G401.6 (cell line): ENCODE results near the gene PYY.
"Not testable (repeated sequence)": the region's sequence is repeated elsewhere in the genome, so short reads cannot be mapped to it uniquely, and the experiment has no call there.

Source experiments
- FAIRE-seq: peaks from 2 replicates; lab custom pipeline; 2012; peaks lifted over from hg19 to GRCh38; lab: Jason Lieb, UNC

The PYY gene

DNA sequence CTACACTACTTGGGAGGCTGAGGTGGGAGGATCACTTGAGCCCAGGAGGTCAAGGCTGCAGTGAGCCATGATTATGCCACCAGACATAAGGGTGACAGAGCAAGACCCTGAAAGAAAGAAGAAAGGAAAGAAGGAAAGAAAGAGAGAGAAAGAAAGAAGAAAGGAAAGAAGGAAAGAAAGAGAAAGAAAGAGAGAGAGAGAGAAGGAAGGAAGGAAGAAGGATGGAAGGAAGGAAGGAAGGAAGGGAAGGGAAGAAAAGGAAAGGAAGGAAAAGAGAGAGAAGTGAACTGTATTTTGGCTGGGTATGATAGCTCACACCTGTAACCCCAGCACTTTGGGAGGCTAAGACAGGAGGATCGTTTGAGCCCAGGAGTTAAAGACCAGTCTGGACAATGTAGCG is 24.3 kb upstream of the PYY start:
- no peak for FAIRE-seq

DNA sequence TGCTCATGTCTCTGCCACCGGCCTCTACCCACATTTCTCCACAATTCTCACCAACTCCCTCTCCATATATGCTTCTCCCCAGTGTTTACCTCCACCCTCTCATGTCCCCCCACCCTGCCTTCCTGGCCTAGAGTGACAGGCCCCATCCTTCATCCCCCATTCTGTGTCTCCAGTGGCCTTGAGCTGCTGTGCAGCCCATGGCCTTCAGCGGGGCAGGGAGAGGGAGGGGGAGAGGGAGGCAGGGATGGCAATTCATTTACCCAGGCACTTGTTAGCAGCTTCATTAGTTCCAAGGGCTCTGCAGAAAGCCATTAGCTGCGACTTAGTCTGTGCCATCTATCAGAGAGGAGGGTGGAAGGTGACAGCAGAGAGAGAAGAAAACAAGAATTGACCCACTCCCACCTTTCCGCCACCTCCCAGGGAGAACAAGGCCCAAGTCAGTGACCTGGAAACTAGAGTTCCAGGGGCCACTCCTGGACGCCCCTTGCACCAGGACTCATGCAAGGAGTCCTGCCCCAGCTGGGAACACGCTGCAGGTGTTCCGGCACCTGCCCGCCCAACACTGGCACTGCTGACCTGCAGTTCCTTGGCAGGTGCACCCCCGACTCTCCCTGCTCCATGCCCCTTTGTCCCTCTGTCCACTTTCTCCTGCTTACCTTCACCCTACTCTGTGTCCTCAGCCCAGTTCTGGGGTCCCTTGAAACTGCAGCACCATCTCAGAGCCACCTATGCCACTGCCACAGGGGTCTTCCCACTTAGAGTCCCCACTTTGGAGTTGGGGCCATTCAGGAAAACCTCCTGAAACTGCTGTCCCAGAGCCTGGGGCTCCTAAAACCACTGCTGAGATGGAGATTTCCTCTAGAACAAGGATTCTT is 23.5 kb upstream of the PYY start:
- FAIRE-seq: no peak

DNA sequence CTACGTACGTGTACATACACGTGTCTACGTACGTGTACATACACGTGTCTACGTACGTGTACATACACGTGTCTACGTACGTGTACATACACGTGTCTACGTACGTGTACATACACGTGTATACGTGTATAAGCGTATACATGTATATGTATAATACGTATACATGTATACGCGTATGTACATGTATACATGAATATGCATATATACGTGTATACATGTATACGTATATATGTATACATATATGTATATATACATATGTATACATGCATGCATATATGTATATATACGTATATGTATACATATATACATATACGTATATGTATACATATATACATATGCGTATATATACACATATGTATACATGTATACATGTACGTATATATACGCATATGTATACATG is 22.2 kb upstream of the PYY start:
- no peak for FAIRE-seq

DNA sequence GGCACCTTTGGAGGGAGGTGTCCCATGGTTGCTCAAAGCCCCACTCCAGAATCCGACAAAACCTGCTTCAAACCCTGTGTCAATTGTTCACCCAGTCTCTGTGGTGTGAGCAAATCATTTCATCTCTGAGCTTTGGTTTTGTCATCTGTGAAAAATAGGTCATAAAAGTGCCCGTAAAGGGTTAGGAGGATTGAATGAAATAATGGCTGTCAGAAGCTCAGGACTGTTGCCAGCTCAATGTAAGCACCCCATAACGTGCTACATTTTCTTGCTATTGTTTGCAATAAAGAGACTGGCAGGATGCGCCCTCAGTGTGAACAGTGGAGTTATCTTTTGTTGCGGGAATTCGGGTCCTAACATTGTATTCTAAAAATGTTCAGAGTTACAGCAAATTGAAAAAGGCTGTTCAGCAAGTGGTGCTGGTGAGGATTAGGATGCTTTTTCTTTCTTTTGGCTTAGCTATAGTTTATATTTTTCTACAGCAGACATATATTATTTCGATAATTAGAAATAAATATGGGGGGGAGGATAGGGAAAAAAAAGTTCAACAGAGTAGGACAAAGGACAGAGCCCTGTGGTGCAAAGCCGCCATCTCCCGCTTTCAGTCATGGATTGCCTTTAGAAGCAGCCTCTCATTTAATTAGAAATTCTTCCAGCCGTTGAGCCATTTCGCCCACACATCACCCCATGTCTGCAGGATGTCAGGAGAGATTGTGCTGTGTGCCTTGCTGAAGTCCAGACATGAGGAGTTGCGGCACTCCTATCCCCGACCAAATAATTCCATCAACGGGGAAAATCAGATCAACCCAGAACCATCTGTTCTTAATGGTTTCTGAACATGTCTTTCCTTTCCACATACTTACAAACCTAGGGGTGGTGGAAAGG is 20.9 kb upstream of the PYY start:
- no peak for FAIRE-seq

DNA sequence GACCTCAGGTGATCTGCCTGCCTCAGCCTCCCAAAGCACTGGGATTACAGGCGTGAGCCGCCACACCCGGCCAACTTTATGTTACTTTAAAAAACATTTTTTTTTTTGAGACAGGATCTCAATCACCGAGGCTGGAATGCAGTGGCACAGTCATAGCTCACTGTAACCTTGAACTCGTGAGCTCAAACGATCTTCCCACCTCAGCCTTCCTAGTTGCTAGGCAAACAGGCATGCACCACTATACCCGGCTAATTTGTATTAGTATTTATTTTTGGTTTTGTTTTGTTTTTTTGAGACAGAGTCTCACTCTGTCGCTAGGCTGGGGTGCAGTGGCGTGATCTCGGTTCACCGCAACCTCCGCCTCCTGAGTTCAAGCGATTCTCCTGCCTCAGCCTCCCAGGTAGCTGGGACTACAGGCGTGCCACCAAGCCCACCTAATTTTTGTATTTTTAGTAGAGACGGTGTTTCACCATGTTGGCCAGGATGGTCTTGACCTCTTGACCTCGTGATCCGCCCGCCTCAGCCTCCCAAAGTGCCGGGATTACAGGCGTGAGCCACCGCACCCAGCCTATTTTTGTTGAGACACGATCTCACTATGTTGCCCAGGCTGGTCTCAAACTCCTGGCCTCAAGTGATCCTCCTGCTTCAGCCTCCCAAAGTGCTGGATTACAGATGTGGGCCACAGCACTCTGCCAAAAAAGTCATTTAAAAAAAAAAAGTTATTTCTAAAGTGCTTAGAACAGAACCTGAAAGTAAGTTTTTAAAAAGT is 18.9 kb upstream of the PYY start:
- FAIRE-seq: not testable (repeated sequence)

DNA sequence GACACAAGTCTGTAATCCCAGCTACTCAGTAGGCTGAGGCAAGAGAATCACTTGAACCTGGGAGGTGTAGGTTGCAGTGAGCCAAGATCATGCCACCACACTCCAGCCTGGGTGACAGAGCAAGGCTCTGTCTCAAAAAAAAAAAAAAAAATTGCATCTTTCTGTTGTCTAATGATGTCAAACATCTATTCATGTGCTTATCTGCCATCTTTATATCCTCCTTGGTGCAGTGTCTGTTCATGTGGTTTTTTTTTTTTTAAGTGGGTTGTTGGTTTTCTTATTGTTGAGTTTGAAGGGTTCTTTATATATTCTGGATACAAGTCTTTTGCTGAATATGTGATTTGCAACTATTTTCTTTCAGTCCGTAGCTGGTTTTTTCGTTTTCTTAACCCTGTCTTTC is 17.7 kb upstream of the PYY start:
- FAIRE-seq: not testable (repeated sequence)

DNA sequence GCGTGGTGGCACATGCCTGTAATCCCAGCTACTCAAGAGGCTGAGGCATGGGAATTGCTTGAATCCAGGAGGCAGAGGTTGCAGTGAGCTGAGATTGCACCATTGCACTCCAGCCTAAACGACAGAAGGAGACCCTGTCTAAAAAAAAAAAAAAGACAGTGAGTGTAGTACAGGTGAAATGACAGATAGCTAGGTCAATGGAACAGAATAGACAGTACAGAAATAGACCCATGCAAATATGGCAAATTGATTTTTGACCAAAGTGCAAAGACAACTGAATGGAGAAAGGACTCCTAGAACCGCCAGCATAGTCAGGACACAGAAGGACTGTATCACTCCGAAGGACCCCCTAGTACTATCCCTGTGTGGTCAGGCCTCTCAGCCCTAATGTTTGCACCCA is 16.6 kb upstream of the PYY start:
- FAIRE-seq: no peak

DNA sequence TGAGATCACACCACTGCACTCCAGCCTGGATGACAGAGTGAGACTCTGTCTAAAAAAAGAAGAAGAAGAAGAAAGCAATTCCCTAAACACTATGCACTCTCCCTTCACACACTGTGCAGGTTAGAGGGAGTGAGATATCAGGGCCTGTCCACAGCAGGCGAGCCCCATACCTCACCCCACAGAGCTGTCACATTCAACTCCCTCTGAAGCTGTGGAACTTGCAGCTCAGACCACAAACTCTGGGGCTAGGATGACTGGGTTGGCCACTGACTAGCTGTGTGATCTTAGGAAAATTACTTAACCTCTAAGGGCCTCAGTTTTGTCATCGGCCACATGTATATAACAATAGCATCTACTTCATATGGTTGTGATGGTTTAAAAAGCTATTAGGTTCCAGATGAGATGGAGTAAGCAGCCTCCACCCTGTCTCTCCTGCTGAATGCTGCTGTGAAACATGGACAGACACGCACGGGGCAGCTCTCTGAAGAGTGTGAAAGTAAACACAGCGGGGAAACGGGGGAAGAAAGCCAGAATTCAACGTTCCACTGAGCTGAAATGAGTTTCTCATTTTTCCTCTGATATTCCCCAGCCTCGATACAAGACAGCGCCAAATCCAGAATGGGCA is 13.6 kb upstream of the PYY start:
- FAIRE-seq: no peak

DNA sequence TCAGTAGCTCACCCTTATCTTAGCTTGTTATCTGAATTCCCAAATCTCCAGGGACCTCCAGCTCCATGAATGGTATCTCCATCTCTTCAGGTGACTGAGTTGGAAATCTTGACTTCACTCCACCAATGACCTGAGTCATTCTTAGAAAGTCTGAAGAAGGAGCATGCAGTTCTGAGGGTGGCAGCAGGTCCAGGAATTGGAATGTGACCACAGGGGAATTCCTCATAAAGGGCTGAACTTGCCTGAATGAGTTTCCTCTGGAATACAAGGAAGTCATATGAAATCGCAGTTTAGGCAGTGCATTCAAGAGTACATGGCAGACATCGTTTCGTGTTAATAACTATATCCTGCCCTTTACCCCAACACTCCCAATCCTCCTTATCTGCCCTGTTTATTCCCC is 12.5 kb upstream of the PYY start:
- FAIRE-seq: no peak

DNA sequence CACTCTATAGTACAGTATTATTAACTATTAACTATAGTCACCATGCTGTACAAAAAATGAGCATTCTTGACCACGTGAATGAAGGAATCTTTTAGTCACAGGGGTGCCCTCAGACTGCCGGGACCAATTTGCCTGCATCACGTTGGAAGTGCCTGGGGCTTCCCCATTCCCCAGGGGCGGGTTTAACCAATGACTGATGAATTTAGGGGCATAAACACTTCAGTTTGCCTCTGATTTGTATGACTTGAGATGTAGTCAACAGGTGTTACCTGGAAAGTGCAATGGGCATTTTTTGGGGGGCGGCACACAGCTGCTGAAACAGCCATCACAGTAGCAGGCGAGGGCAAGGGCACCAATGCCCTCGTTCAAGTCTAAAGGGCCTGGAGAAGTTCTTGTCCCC is 8.7 kb upstream of the PYY start:
- FAIRE-seq: no peak

DNA sequence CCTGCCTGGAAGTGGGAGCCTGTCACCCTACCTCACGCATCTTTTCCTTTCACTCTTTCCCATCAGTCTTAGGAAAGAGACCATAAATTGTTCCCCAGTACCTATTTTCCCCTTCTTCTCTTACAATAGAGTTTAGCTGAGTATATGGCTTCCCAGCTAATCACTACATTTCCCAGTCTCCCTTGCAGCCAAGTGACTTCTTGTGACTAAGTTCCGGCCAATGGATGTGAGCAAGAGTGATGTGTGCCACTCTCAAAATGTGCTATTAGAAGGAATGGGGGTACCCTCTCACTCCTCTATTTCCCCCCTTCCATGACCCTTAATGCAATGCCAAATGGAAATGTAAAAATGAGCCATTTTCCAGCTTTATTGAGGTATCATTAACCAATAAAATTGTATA is 8.2 kb upstream of the PYY start:
- FAIRE-seq: no peak

DNA sequence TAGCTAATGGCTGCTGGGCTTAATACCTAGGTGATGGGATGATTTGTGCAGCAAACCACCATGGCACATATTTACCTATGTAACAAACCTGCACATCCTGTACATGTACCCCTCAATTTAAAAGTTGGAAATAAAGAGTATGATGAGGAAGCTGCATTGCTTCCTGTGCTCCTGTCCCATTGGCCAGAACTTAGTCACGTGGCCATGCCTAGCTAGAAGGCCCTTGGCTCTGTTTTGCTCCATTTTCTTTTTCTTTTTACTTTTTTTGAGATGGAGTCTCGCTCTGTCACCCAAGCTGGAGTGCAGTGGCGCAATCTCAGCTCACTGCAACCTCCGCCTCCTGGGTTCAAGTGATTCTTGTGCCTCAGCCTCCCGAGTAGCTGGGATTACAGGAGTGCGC is 7.6 kb upstream of the PYY start:
- not testable (repeated sequence) for FAIRE-seq

DNA sequence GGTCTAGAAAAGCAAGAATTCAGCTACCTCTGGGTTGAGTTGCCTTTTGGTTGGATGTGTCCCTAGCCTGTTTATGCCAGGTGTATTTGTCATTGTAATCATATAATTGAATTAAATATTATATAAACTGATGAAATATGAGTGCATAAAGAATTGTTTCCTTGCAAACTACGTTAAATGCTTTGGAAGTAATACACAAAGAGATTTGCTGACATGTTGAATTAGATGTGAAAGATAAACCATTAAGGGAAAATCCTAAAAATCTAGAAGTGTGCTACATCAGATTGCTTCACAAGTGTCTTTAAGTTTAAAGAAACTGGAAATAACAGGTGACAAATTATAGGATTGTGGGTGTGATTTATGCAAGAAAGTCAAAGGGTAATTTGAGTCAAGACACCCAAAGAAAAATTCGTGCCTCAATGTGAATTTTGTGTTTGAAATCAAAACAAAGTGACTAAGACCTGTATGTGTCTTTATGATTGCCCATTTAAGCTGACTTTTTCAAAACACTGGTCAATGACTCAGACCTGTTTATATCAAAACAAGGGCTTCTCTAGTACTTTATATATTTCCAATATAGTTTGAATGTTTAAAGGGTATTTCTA is 5.1 kb upstream of the PYY start:
- FAIRE-seq: no peak

DNA sequence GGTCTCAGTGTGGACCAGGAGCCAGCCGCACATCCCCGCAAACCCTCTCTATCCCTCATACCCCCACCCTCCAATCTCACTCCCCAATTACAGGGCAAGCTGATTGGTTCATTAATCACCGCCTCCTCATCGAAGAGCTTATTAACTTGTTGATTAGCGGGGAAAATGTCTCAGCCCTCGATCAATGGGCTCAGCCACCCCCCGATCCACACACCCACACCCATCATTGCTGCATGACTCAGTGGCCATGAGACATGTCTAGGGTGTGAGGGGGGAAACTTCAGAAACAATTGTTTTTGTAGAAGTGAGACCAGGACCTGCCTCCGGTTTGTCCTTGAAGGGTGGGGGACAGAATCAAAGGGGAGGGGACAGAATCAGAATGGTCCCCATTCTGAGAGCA is 2.5 kb upstream of the PYY start:
- no peak for FAIRE-seq

DNA sequence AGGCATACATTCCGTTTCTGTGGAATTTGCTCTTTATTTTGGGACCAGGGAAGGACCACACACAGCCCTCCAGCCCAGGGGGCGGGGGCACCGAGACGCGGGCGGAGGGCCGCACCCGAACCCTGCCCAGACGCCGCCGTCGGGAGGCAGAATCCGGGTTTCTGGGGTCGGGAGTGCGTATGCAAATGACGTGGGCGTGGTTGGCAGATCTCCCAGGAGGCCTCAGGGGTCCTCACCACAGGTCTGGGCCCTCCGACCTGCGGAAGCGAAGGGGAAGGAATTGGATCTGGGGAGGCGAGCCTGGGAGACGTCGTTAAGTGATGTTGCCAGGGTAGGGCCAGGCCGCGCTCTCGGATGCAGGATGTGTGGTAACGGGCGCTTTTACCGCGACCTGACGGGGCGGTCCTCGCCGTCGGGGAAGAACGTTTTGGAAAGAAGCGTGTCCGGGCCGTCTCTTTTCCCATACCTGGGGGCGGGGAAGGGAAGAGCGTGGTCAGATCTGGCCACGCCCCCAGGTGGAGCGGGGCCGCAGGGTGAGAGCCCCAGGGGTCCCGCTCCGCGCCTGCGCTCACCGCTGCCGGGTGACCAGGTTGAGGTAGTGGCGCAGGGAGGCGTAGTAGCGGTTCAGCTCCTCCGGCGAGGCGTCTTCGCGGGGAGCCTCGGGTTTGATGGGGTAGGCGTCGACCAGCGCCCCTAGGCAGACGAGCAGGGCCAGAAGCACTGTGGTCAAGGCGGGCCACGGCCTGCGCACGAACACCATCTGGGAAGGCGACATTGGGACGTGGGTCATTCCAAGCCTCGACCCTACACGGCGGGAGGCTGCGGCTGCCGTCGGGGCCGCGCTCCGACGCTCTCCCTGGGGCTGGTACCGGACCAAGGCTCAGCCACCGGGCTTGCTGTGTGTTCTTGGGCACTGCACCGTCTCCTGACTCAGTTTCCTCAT is 745 bp downstream of the PYY start:
- FAIRE-seq: no peak

DNA sequence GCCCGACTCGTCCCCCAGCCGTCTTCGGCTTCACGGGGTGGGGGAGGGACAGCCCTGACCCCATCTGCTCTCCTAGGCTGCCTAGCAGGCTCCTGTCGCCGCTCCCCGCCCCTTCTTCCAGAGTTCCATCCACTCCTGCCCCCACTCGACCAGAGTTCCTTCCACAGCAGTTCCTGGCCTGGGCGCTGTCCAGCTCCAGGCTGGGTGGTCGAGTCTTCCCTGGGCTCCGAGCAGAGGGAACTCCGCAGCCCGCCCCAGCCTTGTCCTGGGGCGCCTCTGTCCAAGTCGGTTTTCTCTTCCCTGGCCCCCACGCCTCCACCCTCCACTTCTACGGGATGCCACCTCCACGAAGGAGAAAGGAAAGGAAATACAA is 1.4 kb downstream of the PYY start:
- no peak for FAIRE-seq

DNA sequence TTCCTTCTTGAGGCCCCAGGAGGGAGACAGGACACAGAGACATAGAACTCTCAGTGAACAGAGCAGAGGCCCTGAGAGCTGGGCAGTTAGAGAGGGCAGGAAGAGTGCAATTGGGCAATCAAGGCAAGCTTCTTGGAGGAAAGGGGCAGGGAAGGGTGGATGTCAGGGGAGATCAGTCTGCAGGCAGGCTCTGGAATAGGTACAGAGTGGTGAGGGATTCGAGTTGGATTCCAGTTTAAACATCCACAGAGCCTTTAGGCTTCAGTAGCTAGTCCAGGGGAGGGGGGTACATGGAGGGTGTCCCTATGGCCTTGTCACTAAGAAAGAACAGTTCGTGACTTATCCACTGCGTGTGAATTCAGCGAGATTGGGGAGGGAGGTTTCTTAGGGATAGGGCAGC is 2.0 kb downstream of the PYY start:
- no peak for FAIRE-seq

DNA sequence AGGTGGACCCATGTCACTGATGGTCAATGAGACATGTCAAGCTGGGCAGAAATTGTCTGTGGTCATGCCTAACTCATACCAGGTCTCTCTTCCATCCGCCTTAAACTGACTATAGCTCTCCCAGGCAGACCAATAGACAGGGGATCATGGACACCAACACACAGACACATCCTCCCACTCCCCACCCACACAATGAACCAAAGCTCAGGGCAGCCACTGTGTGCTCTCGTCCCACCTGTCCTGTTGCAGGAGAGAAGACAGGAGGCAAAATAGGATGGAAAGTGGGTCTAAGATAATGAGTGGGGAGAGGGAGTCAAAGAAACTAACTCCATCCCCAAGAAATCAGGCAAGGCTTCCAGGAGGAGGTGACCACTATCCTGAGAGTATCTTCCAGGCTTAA is 3.2 kb downstream of the PYY start:
- no peak for FAIRE-seq

DNA sequence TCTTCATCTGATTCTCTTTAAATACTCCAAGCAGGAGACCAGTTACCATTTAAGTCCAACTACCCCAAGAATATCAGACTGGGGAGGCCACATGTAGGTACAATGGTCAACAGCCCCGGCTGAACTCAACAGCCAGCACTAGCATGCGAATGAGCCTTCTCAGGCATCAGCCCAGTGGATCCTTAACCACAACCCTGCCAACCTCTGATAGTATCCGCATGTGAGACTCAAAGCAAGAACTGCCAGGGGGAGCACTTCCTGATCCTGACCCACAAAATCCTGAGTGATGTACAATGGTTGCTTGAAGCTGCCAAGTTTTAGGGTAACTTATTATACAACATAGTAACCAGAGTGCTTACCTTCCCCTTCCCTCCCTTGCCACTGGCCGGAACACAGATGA is 4.0 kb downstream of the PYY start:
- FAIRE-seq: no peak

DNA sequence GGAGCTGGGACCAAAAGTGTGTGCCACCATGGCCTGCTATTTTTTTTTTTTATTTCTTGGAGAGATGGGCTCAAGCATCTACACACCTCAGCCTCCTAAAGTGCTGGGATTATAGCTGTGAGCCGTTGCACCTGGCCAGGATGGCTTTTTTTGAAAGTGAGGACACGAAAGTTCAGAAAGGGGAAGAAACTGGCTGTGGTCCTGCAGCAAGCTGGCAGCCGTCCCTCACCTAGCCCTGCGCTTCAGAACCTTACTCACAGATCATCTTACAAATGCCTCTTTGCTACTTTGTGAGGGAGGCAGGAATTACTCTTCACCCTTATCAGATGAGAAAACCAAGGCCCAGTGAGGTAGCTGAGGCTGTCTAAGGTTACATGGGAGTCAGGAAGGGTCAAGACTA is 7.0 kb downstream of the PYY start:
- FAIRE-seq: no peak
